Kidney capillary endothelial cell (primary cell): ENCODE measurements around the gene FXYD7.

Experiments used
- DNase-seq: peaks from one replicate; pipeline ENCODE4 v3.0.0-alpha.2; 2018; ENCODE audit warnings: low spot score

FXYD7 gene

GRCh38 chr19:35199481-35199880 is 56.4 kb downstream of the FXYD7 start:
- no peak for DNase-seq

- DNase-seq, result no peak
These were observed 60.0 kb downstream of the FXYD7 start for GRCh38 chr19:35202722-35203688.
